ENCODE data around the gene AP1S3. TPM values are rescaled to one million over a fixed set of nuclear protein-coding genes. Genes with fewer than 3 reads are reported as not detected.

AP1S3 gene
- total and polyA plus RNA-seq, 11 donors: 0.08 to 3.4 (median 0.51) TPM; not detected in 1

- no peaks in the 10 kb centered on the region for H3K36me3 ChIP-seq
- H3K4me3 ChIP-seq: no peak overlapping the region
- WGBS, 4 donors: 67 to 77% (median 73%) methylated on average over 4 of the region's 4 CpGs
- DNase-seq: no peak
- no peaks in the 10 kb centered on the region for H3K4me1 ChIP-seq
- no peak for TF ChIP-seq POLR2A (IDR thresholded peaks at IDR 0.05)
- no peak for TF ChIP-seq CTCF (IDR thresholded peaks at IDR 0.05)
- intact Hi-C loops (cut with DNase I): no loop called here
- no peaks in the 10 kb centered on the region for H3K27me3 ChIP-seq
- H3K9me3 ChIP-seq: no peaks in the 10 kb centered on the region
- H3K27ac ChIP-seq: no peak overlapping the region
- ATAC-seq: no peak
Measured at GRCh38 chr2:223800908-223801307, 36.5 kb downstream of the AP1S3 start.

GRCh38 chr2:223797811-223798721 lies 39.3 kb downstream of the AP1S3 start:
- peaks cover 0 to 3% (median 0%) of the 10 kb centered on the region in 12 donors for H3K9me3 ChIP-seq
- H3K4me1 ChIP-seq: no peaks in the 10 kb centered on the region
- ATAC-seq: peak in 3 of 4 donors; percentile 48 to 62 (median 54)
- H3K27me3 ChIP-seq: no peaks in the 10 kb centered on the region
- WGBS, 4 donors: 73 to 83% (median 80%) methylated on average over 4 of the region's 4 CpGs
- no peak overlapping the region for H3K4me3 ChIP-seq
- DNase-seq: no peak
- intact Hi-C loops (cut with DNase I): loop anchor here (1.0 to 10.0 kb wide), 12 partner anchors 101 to 827 kb away; no protein-coding TSS in a partner anchor
- H3K27ac ChIP-seq: no peak overlapping the region
- H3K36me3 ChIP-seq: no peaks in the 10 kb centered on the region
- TF ChIP-seq POLR2A (IDR thresholded peaks at IDR 0.05) (no peak), CTCF (IDR thresholded peaks at IDR 0.05) (peak; percentile 27 to 71 (median 62))

- Histone ChIP-seq H3K4me1 (no peaks in the 10 kb centered on the region), H3K4me3 (no peak overlapping the region), H3K36me3 (no peaks in the 10 kb centered on the region), H3K27ac (no peak overlapping the region), H3K27me3 (no peaks in the 10 kb centered on the region), H3K9me3 (peaks cover 0 to 13% (median 6%) of the 10 kb centered on the region in 12 donors)
- intact Hi-C loops (cut with DNase I): loop anchor here in 9 of 10 donors (2.0 to 10.0 kb wide), 9 partner anchors 100 to 826 kb away; no protein-coding TSS in a partner anchor
- ATAC-seq (no peak), DNase-seq (no peak)
- TF ChIP-seq CTCF (IDR thresholded peaks at IDR 0.05) (no peak), POLR2A (IDR thresholded peaks at IDR 0.05) (no peak)
- WGBS, 4 donors: 91 to 96% (median 93%) methylated on average over 5 of the region's 5 CpGs
Measured at GRCh38 chr2:223797037-223797436, 40.3 kb downstream of the AP1S3 start.

- no peaks in the 10 kb centered on the region for H3K4me1 ChIP-seq
- peaks cover 0 to 22% (median 6%) of the 10 kb centered on the region in 12 donors for H3K9me3 ChIP-seq
- H3K36me3 ChIP-seq: no peaks in the 10 kb centered on the region
- intact Hi-C loops (cut with DNase I): no loop called here
- WGBS, 4 donors: 93 to 99% (median 96%) methylated on average over 6 of the region's 6 CpGs
- no peak overlapping the region for H3K27ac ChIP-seq
- H3K4me3 ChIP-seq: no peak overlapping the region
- ATAC-seq (no peak), DNase-seq (no peak)
- TF ChIP-seq CTCF (IDR thresholded peaks at IDR 0.05) (no peak), POLR2A (IDR thresholded peaks at IDR 0.05) (no peak)
- no peaks in the 10 kb centered on the region for H3K27me3 ChIP-seq
Measured at GRCh38 chr2:223789423-223789822, 48.0 kb downstream of the AP1S3 start.

Data from heart left ventricle (tissue), 16 donors.